HepG2 (cell line): ENCODE measurements around the gene GCNT3. TPM values are rescaled to one million over a fixed set of nuclear protein-coding genes. Genes with fewer than 3 reads are reported as not detected.

Source experiments
- ATAC-seq: fragments of 200-7000 bp; cut with Tn5 transposase; 3 replicates; pipeline ENCODE4 v1.9.1; 2020; ENCODE audit warnings: mild to moderate bottlenecking, moderate library complexity
- BruUV-seq: library from RNA; stranded (reverse); fragments of 400-500 nt; replicated peaks from 2 replicates; lab custom pipeline; 2021; lab: Mats Ljungman, UMichigan
- CTCF ChIA-PET: fragments of 300-600 bp; formaldehyde crosslinking; extraction: SDS; loops from one replicate; lab custom pipeline; 2021; ENCODE audit warnings: low total read pairs, inconsistent platforms, low intra/inter-chr PET ratio; lab: Yijun Ruan, JAX
- POLR2A ChIA-PET: fragments of 350-600 bp; sonication (Branson Sonifier 250); formaldehyde crosslinking; loops from one replicate; lab custom pipeline; 2020; ENCODE audit warnings: antibody characterized with exemption, inconsistent platforms; lab: Yijun Ruan, JAX
- DNase-seq: peaks from one replicate; pipeline ENCODE4 v3.0.0-alpha.2; 2015; ENCODE audit warnings: low spot score
- FAIRE-seq: peaks from 3 replicates; lab custom pipeline; 2011; peaks lifted over from hg19 to GRCh38; lab: Jason Lieb, UNC
- H2AFZ ChIP-seq: one replicate; pipeline ENCODE4 v1.6.1; 2011; ENCODE audit warnings: low read length, inconsistent platforms
- H3K27ac ChIP-seq: fragments of 300-600 bp; 3 replicates; pipeline ENCODE4 v1.8.0; 2011; ENCODE audit warnings: mixed run types, mild to moderate bottlenecking, mixed read lengths, low read length, inconsistent platforms; ENCODE audit not compliant: insufficient read depth; ENCODE audit errors: extremely low read length
- H3K27me3 ChIP-seq, 2 experiments: fragments of 200-600 bp in 1 of 2; 2 replicates in 1 of 2; 3 replicates in 1 of 2; pipeline versions ENCODE4 v1.6.0 to v1.8.0; 2011; ENCODE audit warnings: low read length in 2 of 2, mild to moderate bottlenecking in 2 of 2, moderate library complexity in 2 of 2, inconsistent platforms in 1 of 2; ENCODE audit not compliant: insufficient read depth in 2 of 2, control insufficient read depth in 1 of 2
- H3K36me3 ChIP-seq, 2 experiments: fragments of 200-600 bp in 1 of 2; replicated peaks in 1 of 2; 2 replicates in 1 of 2; 3 replicates in 1 of 2; pipeline versions ENCODE4 v1.5.1 to v1.8.0; 2011; ENCODE audit warnings: low read length in 2 of 2, inconsistent platforms in 1 of 2; ENCODE audit not compliant: insufficient read depth in 2 of 2, control insufficient read depth in 1 of 2
- H3K4me1 ChIP-seq: 2 replicates; pipeline ENCODE4 v1.5.1; 2012; ENCODE audit warnings: low read length, inconsistent platforms; ENCODE audit not compliant: insufficient read depth
- H3K4me2 ChIP-seq: 2 replicates; pipeline ENCODE4 v1.6.0; 2011; ENCODE audit warnings: low read depth, low read length, inconsistent platforms
- H3K4me3 ChIP-seq, 3 experiments: fragments of 200-600 bp in 1 of 3; sonication (generic), shearing (Covaris generic) in 1 of 3; replicated peaks in 1 of 3; 2 replicates each; pipeline ENCODE4 v1.5.1; 2011 to 2016; ENCODE audit warnings: low read length in 3 of 3, inconsistent platforms in 2 of 3, low read depth in 2 of 3, mild to moderate bottlenecking in 2 of 3, control low read depth in 1 of 3, mixed read lengths in 1 of 3; ENCODE audit not compliant: insufficient read depth in 1 of 3
- H3K79me2 ChIP-seq: one replicate; pipeline ENCODE4 v1.6.1; 2011; ENCODE audit warnings: low read length, inconsistent platforms; ENCODE audit not compliant: insufficient read depth
- H3K9ac ChIP-seq: 2 replicates; pipeline ENCODE4 v1.6.0; 2011; ENCODE audit warnings: mild to moderate bottlenecking, low read depth, low read length, inconsistent platforms; ENCODE audit not compliant: insufficient read depth
- H3K9me3 ChIP-seq: 2 replicates; pipeline ENCODE4 v1.5.1; 2012; ENCODE audit warnings: mild to moderate bottlenecking, low read length
- H4K20me1 ChIP-seq: 2 replicates; pipeline ENCODE4 v1.6.0; 2011; ENCODE audit warnings: inconsistent platforms, mild to moderate bottlenecking, low read length, moderate library complexity; ENCODE audit not compliant: insufficient read depth
- CTCF ChIP-seq: sonication (generic); formaldehyde crosslinking; IDR thresholded peaks from 2 replicates; pipeline ENCODE4 v1.5.0; 2020; ENCODE audit warnings: mild to moderate bottlenecking, missing genetic modification reagents, moderate library complexity
- SMC3 ChIP-seq: IDR thresholded peaks from 2 replicates; pipeline ENCODE4 v1.6.1; 2011; ENCODE audit warnings: low read length, improper control_type of control experiment
- STAG1 ChIP-seq: sonication (generic); formaldehyde crosslinking; IDR thresholded peaks from 2 replicates; pipeline ENCODE4 v1.4.0; 2020; ENCODE audit warnings: missing genetic modification reagents
- ZBTB33 ChIP-seq: sonication (generic); formaldehyde crosslinking; IDR thresholded peaks from 2 replicates; pipeline ENCODE4 v1.4.0; 2020; ENCODE audit warnings: missing genetic modification reagents
- ZNF33A ChIP-seq: sonication (generic); formaldehyde crosslinking; IDR thresholded peaks from 2 replicates; pipeline ENCODE4 v1.5.1; 2020; ENCODE audit warnings: missing genetic modification reagents, mild to moderate bottlenecking, moderate library complexity, borderline replicate concordance
- ZNF660 ChIP-seq: sonication (generic); formaldehyde crosslinking; IDR thresholded peaks from 2 replicates; pipeline ENCODE4 v1.5.1; 2020; ENCODE audit warnings: mild to moderate bottlenecking, low read depth, missing genetic modification reagents, borderline replicate concordance
- WGBS: methylation state at CpG from one replicate; pipeline ENCODE4 v1.1.6; 2017; ENCODE audit warnings: low lambda C conversion rate; 5-methylcytosine and 5-hydroxymethylcytosine counted together
- in situ Hi-C: cut with HindIII; loops from 2 replicates; pipeline ENCODE4 v1.10.0; 2017; ENCODE audit warnings: low pct_unique_long_range_greater_than_20kb; ENCODE audit not compliant: extremely low pct_ligation_motif_present
- intact Hi-C: fragments of 100-400 bp; cut with micrococcal nuclease; formaldehyde crosslinking; loops from one replicate; pipeline ENCODE4 v1.10.0; 2022; ENCODE audit not compliant: unreplicated experiment
- polyA plus RNA-seq, 8 experiments: library from polyadenylated mRNA; depleted of rRNA in 3 of 8; stranded (reverse) in 7 of 8; unstranded in 1 of 8; fragments of >200 nt; fragmentation: Illumina TruSeq in 4 of 8; extraction: Trizol in 4 of 8; gene quantifications; 2 replicates each; pipeline versions ENCODE4 v1.2.1 to v1.2.3, GENCODE V29; 2011 to 2016; ENCODE audit warnings: low read depth in 4 of 8, missing spikeins in 1 of 8, mixed read lengths in 1 of 8; ENCODE audit not compliant: insufficient read depth in 1 of 8
- total RNA-seq, 5 experiments: library from RNA; depleted of rRNA; stranded (reverse); fragments of >200 nt; fragmentation: Illumina TruSeq; extraction: Trizol; gene quantifications; 2 replicates each; pipeline ENCODE4 v1.2.3, GENCODE V29; 2016; ENCODE audit warnings: low read depth in 1 of 5

GCNT3 gene
- total and polyA plus RNA-seq, 2 of the 13 experiments (the other 11 are each of a cell fraction or from before 2014, with no cell fraction given), result 6.8 to 9.8 TPM

- ChIA-PET POLR2A (no interaction called here), CTCF (interaction anchor here (1.3 kb wide), 1 partner anchor 100 kb away, joined by 5 read pairs; no protein-coding TSS in a partner anchor)
- Histone ChIP-seq H3K9ac (no peak overlapping the region), H3K36me3 (no peaks in the 10 kb centered on the region; a peak in 1 of 5 replicates), H3K9me3 (no peaks in the 10 kb centered on the region), H3K79me2 (no peaks in the 10 kb centered on the region), H3K27ac (no peak overlapping the region), H2AFZ (no peak overlapping the region), H3K27me3 (no peaks in the 10 kb centered on the region), H3K4me2 (no peak overlapping the region), H3K4me1 (no peaks in the 10 kb centered on the region), H3K4me3 (no peak overlapping the region), H4K20me1 (no peaks in the 10 kb centered on the region)
- ATAC-seq (peak; percentile 89), FAIRE-seq (peak; percentile 52), DNase-seq (peak; percentile 19)
- TF ChIP-seq ZNF660 (CRISPR knock-in tag), result no peak
- TF ChIP-seq SMC3, result peak; percentile 30; the same call in 1 of the 2 replicates
- TF ChIP-seq ZNF33A (CRISPR knock-in tag), result no peak
- peak; percentile 54 for TF ChIP-seq STAG1 (CRISPR knock-in tag)
- peak; percentile 57 for TF ChIP-seq CTCF (CRISPR knock-in tag)
- TF ChIP-seq ZBTB33 (CRISPR knock-in tag), result peak; percentile 50; the same call in 1 of the 2 replicates
- 41% methylated on average over 4 of the region's 4 CpGs for WGBS
- no TSS peak for BruUV-seq
- in situ Hi-C loops, result no loop called here
- intact Hi-C loops, result no loop called here
Observed at GRCh38 chr15:59632714-59633113, 21.1 kb downstream of the GCNT3 start.
